AG10803 (cell line): ENCODE data around the gene PLXND1.

Experiments used
- DNase-seq: peaks from one replicate; pipeline ENCODE4 v3.0.0; 2010; ENCODE audit warnings: low read depth
- H3K4me3 ChIP-seq: 2 replicates; pipeline ENCODE4 v1.5.1; 2011; ENCODE audit warnings: mild to moderate bottlenecking, low read length, control low read depth
- TF ChIP-seq, protein P1 (sequence below): conservative IDR thresholded peaks from 2 replicates; pipeline ENCODE4 v1.5.1; 2011; ENCODE audit warnings: mild to moderate bottlenecking, low read length, control low read depth, inconsistent platforms

Gene PLXND1

DNA sequence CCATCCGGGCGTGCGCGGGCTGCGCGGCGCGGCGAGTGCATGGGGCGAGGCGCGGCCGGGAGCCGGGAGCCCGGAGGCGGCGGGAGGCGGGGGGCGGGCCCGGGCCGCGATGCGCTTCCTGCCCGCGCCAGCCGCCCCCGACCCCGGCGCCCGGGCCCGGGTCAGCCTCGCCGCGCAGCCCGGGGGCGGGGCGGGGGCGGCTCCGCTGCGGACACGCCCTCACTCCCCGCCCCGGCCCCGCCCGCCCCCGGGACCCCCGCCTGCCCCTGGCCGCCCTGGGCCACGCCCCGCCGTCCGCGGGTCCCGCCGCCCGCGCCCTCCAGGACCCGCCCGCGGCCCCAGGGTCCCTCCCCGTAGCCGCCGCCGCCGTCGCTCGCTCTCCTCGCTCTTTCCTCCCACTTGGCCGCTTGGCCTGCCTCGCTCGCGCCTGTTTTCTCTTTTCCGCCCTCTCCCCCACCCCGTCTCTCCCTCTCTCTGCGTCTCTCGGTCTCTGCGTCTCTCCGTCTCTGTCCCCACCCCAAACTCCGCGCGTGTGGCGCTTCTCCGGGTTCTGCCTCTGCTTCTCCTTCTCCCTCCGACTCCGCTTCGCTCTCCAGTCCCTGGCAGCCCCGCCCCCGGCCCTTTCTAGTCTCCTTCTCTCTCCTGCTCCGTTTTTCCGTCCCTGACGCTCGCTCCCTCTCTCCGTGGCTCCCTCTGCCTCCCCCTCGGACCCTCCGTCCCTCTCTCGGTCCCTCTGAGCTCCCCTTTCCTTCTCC lies at the start of gene PLXND1:
TSS of gene PLXND1 (minus strand) at position 41 of the 755 bp plus-strand sequence. CDS start at position 4, 37 bp downstream.
- DNase-seq: peak; percentile 73
- TF ChIP-seq, protein P1, sequence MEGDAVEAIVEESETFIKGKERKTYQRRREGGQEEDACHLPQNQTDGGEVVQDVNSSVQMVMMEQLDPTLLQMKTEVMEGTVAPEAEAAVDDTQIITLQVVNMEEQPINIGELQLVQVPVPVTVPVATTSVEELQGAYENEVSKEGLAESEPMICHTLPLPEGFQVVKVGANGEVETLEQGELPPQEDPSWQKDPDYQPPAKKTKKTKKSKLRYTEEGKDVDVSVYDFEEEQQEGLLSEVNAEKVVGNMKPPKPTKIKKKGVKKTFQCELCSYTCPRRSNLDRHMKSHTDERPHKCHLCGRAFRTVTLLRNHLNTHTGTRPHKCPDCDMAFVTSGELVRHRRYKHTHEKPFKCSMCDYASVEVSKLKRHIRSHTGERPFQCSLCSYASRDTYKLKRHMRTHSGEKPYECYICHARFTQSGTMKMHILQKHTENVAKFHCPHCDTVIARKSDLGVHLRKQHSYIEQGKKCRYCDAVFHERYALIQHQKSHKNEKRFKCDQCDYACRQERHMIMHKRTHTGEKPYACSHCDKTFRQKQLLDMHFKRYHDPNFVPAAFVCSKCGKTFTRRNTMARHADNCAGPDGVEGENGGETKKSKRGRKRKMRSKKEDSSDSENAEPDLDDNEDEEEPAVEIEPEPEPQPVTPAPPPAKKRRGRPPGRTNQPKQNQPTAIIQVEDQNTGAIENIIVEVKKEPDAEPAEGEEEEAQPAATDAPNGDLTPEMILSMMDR: no peak
- peak within 1 kb of the TSS; percentile 82 for H3K4me3 ChIP-seq

DNA sequence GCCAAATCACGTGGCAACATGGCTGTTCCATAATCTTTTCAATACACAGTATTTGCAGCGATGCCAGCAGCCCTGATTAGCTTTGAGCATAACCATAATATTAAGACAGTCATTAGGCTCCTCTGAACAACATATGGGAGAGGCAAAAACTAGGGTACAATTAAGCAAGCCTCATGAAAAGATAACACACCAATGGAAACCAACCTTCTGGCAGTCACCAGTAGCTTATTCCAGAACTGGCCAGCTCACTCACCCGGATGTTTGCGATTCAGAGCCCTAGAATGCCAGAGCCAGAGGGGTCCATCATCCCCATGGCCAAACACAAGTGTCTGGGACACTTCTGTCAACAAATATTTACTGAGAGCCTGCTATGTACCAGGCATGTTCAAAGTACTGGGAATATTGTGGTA lies 48.8 kb upstream of the PLXND1 start:
- TF ChIP-seq, protein P1: no peak
- no peak for DNase-seq
- H3K4me3 ChIP-seq: no peak overlapping the region

GRCh38 chr3:129654131-129654530 lies 47.7 kb upstream of the PLXND1 start:
- TF ChIP-seq, protein P1: no peak
- DNase-seq: peak; percentile 95
- H3K4me3 ChIP-seq: no peak overlapping the region

DNA sequence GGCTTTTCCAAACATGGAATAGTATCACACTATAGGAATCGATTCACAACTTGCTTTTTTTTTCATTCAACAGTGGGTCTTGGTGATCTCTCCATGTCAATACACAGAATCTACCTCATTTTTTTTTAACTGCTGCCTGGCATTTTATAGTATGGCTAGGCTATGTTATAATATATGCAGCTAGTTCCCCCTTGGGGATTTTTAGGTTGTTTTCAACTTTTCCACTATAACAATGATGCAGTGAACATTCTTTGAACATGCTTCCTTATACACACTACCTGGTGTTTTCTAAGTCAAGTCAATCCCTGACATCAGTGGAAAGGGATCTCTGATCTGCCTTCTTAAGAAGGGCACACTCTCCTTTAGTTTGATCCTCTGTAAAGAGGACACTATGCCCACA lies 46.5 kb upstream of the PLXND1 start:
- H3K4me3 ChIP-seq: no peak overlapping the region
- no peak for DNase-seq
- TF ChIP-seq, protein P1: no peak

- no peak overlapping the region for H3K4me3 ChIP-seq
- peak; percentile 88 for DNase-seq
- TF ChIP-seq, protein P1: no peak; the same call in 1 of the 2 replicates
Observed at GRCh38 chr3:129651435-129652202, 45.1 kb upstream of the PLXND1 start.

DNA sequence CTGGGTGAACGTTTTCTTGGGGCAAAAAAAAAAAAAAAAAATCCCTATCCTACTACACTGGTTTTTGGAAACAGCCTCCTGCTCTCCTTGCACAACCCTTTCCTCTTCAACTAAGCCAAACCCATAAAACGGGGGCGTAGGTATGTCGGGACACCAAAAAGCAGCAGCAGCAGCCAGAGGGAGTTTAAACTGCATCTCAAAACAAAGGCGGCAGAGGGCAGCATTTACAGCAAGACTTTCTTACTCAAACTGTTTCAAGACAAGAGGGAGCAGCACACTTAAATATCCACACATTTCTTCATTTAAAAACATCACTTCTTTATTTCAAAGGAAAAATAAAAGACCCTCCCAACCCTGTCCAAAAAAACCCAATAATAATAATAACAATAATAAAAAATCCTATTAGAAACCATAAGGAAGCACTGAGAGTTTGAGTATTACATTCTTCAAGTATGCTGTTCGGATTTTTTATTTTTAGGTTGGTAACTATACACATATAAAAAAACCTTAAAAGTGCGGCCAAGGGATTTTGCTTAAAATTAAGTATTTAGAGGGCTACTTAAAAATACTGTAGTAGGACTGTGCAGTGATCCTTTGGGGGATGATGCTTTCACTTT lies 43.9 kb upstream of the PLXND1 start:
- peak; percentile 89 for DNase-seq
- TF ChIP-seq, protein P1: peak; percentile 84
- no peak overlapping the region for H3K4me3 ChIP-seq
